HG03565 (cell line): ENCODE results near the gene MT1G.
"Not testable (repeated sequence)": the region's sequence is repeated elsewhere in the genome, so short reads cannot be mapped to it uniquely, and the experiment has no call there.

Experiments
- ATAC-seq: cut with Tn5 transposase; IDR thresholded peaks from one replicate; pipeline ENCODE4 v1.9.1; 2021; ENCODE audit warnings: mild to moderate bottlenecking, moderate library complexity; ENCODE audit not compliant: unreplicated experiment

Gene MT1G

DNA sequence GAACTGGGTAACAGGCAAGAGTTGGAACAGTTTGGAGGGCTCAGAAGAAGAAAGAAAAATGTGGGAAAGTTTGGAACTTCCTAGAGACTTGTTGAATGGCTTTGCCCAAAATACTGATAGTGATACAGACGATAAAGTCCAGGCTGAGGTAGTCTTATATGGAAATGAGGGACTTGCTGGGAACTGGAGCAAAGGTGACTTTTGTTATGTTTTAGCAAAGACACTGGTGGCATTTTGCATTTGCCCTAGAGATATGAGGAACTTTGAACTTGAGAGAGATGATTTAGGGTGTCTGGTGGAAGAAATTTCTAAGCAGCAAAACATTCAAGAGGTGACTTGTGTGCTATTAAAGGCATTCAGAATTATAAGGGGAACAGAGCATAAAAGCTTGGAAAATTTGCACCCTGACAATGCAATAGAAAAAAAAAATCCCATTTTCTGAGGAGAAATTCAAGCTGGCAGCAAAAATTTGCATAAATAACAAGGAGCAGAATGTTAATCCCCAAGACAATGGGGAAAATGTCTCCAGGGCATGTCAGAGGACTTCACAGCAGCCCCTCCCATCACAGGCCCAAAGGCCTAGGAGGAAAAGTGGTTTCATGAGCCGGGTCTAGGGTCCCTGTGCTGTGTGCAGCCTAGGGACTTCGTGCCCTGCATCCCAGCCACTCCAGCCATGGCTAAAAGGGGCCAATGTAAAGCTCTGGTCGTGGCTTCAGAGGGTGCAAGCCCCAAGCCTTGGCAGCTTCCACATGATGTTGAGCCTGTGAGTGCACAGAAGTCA lies 46.0 kb downstream of the MT1G start:
- ATAC-seq: not testable (repeated sequence)

DNA sequence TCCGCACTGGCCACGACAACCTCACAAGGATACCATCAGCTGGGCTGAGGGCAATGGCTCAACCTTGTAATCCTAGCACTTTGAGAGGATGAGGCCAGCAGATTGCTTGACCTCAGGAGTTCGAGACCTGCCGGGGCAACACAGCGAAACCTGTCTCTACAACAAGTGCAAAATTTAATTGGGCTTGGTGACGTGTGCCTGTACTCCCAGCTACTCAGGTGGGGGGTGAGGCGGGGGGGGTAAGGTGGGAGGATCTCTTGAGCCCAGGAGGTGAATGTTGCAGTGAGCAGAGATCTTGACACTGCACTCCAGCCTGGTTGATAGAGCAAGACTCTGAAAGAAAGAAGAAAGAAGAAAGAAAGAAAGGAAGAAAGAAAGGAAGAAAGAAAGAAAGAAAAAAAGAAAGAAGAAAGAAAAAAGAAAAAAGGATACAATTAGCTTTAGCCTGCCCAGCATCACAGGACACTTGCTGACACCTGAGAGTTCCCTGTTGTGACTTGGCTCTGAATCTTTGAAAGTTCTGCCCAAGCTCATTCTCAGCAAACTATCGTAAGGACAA lies 47.4 kb downstream of the MT1G start:
- ATAC-seq: no peak

DNA sequence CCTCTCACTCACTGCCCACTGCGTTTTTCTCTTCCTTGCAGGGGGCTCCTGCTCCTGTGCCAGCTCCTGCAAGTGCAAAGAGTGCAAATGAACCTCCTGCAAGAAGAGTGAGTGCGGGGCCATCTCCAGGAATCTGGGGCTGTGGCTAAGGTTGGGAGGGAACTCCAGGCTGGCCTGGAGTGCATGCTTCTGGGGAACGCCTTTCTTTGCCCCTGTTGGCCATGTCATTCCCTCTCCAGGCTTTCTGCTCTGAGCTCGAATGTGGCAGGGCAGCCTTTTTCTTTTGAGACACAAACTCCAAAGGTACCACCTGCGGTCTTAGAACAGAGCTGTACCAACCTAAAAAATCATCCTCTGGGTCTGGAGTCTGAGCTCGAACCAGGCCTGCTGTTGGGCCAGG lies 49.7 kb downstream of the MT1G start:
- no peak for ATAC-seq

DNA sequence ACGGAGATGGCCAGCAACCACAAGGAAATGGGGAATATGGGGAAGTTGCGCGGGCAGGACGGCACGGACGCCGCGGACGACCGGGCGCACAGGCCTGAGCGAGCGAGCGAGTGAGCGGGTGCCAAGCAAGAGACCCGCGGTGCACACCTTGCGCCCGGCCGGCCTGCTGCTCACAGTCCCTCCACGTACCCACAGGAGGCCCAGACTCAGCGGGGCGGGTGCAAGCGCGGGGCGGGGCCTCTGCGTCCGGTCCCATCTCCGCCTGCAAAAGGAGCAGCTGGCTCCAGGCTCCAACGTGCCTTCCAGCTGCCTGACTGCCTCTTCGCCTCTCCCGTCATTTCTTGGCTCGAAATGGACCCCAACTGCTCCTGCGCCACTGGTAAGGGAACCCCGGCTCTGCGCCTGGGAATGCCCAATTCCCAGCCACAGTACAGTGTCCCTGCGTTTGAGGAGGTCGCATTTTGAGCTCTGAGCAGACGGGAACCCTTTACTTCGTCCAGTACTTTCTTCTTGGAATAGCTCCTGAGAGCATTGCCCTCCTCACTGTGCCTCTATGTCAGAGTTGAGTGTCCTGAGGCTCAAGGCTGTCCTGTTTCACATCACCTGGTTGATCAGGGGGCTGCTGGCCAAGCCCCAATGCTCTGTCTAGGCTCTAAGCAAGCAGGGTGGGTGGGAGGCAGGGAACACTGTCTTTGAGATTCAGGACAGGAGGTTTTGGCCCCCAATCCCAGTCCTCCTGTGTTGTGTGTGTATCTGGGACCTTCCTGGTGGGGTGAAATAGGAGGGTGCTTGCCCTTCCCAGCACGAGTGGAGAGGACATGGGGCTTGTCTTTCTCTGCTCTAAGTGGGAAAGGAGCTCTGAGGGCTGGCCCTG lies 50.4 kb downstream of the MT1G start:
- no peak for ATAC-seq
